Activated CD8-positive, alpha-beta memory T cell treated with anti-CD3 and anti-CD28 coated beads, Interleukin-2, amount 10 ng/mL, durations not matched to agents 7 days and 5 days (primary cell): ENCODE results near the gene ATP1B2. TPM values are rescaled to one million over a fixed set of nuclear protein-coding genes. Genes with fewer than 3 reads are reported as not detected.

Experiments used
- total RNA-seq, 2 experiments: library from RNA; stranded (reverse); gene quantifications; one replicate each; pipeline ENCODE4 v1.2.3, GENCODE V29; 2021

Gene ATP1B2
- total RNA-seq, 2 experiments from 2014 or later = 0.47 TPM; not detected in 1

Other genes starting within 250 kb of the ATP1B2 start
- gene TMEM256, start 246.8 kb upstream of the ATP1B2 start, total RNA-seq = 10 to 100 TPM; 47.5 to 56.1 TPM
- gene NLGN2, start 243.1 kb upstream of the ATP1B2 start, total RNA-seq = 1 to 10 TPM; 2.0 to 3.5 TPM
- not detected for gene SPEM1, start 230.6 kb upstream of the ATP1B2 start, total RNA-seq
- gene SPEM2, start 225.3 kb upstream of the ATP1B2 start, total RNA-seq = not detected
- not detected for gene SPEM3, start 222.1 kb upstream of the ATP1B2 start, total RNA-seq
- 10 to 100 TPM; 13.9 to 16.7 TPM for gene TMEM102, start 215.5 kb upstream of the ATP1B2 start, total RNA-seq
- 1 to 10 TPM; 3.6 to 4.1 TPM for gene FGF11, start 211.4 kb upstream of the ATP1B2 start, total RNA-seq
- 10 to 100 TPM; 10.4 to 13.1 TPM for gene CHRNB1, start 205.9 kb upstream of the ATP1B2 start, total RNA-seq
- 10 to 100 TPM; 24.5 to 27.7 TPM for gene ZBTB4, start 171.3 kb upstream of the ATP1B2 start, total RNA-seq
- not detected for gene SLC35G6, start 169.5 kb upstream of the ATP1B2 start, total RNA-seq
- 100 to 1,000 TPM; 198 to 228 TPM for gene POLR2A, start 166.6 kb upstream of the ATP1B2 start, total RNA-seq
- 10 to 100 TPM; 52.8 to 59.4 TPM for gene TNFSF12, start 101.9 kb upstream of the ATP1B2 start, total RNA-seq
- gene TNFSF13, start 92.2 kb upstream of the ATP1B2 start, total RNA-seq = 1 to 10 TPM; 2.2 to 2.5 TPM
- gene SENP3, start 89.0 kb upstream of the ATP1B2 start, total RNA-seq = 10 to 100 TPM; 55.7 to 70.9 TPM
- gene CD68, start 71.3 kb upstream of the ATP1B2 start, total RNA-seq = 10 to 100 TPM in 1 of 2 experiments, 1 to 10 TPM in 1; 10.0 to 26.7 TPM
- gene MPDU1, start 67.1 kb upstream of the ATP1B2 start, total RNA-seq = 10 to 100 TPM; 57.6 to 76.9 TPM
- gene SOX15, start 60.8 kb upstream of the ATP1B2 start, total RNA-seq = under 1 TPM; 0.21 to 0.35 TPM
- gene FXR2, start 36.0 kb upstream of the ATP1B2 start, total RNA-seq = 10 to 100 TPM; 30.7 to 40.5 TPM
- gene SAT2, start 23.1 kb upstream of the ATP1B2 start, total RNA-seq = 10 to 100 TPM; 21.5 to 28.0 TPM
- gene SHBG, start 20.8 kb upstream of the ATP1B2 start, total RNA-seq = not detected
- 100 to 1,000 TPM; 137 to 171 TPM for gene TP53, start 36.6 kb downstream of the ATP1B2 start, total RNA-seq
- 10 to 100 TPM; 28.0 to 29.0 TPM for gene WRAP53, start 37.6 kb downstream of the ATP1B2 start, total RNA-seq
- not detected for gene EFNB3, start 54.3 kb downstream of the ATP1B2 start, total RNA-seq
- not detected for gene DNAH2, start 66.8 kb downstream of the ATP1B2 start, total RNA-seq
- 10 to 100 TPM; 15.5 to 31.9 TPM for gene KDM6B, start 183.3 kb downstream of the ATP1B2 start, total RNA-seq
- 1 to 10 TPM in 1 of 2 experiments, under 1 TPM in 1; 0.84 to 1.2 TPM for gene TMEM88, start 204.1 kb downstream of the ATP1B2 start, total RNA-seq
- gene NAA38, start 206.6 kb downstream of the ATP1B2 start, total RNA-seq = 10 to 100 TPM; 86.0 to 95.8 TPM
- 1 to 10 TPM; 6.4 to 8.2 TPM for gene CYB5D1, start 207.1 kb downstream of the ATP1B2 start, total RNA-seq
- 100 to 1,000 TPM; 139 to 147 TPM for gene CHD3, start 237.9 kb downstream of the ATP1B2 start, total RNA-seq